HepG2 (cell line): ENCODE data around the gene C22orf39. TPM values are rescaled to one million over a fixed set of nuclear protein-coding genes. Genes with fewer than 3 reads are reported as not detected.

ENCODE experiments used
- AKNA ChIP-seq: sonication (generic); formaldehyde crosslinking; IDR thresholded peaks from 2 replicates; pipeline ENCODE4 v1.4.0; 2020; ENCODE audit warnings: missing genetic modification reagents, borderline replicate concordance
- ATF1 ChIP-seq: IDR thresholded peaks from 2 replicates; pipeline ENCODE4 v1.6.1; 2016; ENCODE audit warnings: mild to moderate bottlenecking, control low read depth
- CENPT ChIP-seq: sonication (generic); formaldehyde crosslinking; IDR thresholded peaks from 2 replicates; pipeline ENCODE4 v1.8.0; 2022; ENCODE audit warnings: low read depth, mild to moderate bottlenecking, moderate library complexity, missing genetic modification reagents
- CENPX ChIP-seq: sonication (generic); formaldehyde crosslinking; IDR thresholded peaks from 2 replicates; pipeline ENCODE4 v1.9.0; 2021; ENCODE audit warnings: mild to moderate bottlenecking, missing genetic modification reagents, moderate library complexity
- MAX ChIP-seq: IDR thresholded peaks from 2 replicates; pipeline ENCODE4 v1.6.1; 2012; ENCODE audit warnings: inconsistent platforms
- RERE ChIP-seq: IDR thresholded peaks from 2 replicates; pipeline ENCODE4 v1.6.1; 2016; ENCODE audit warnings: low read depth, missing genetic modification reagents, missing compliant biosample characterization
- RFX5 ChIP-seq: IDR thresholded peaks from 2 replicates; pipeline ENCODE4 v1.6.1; 2011; ENCODE audit warnings: low read depth, low read length, improper control_type of control experiment
- YEATS2 ChIP-seq: sonication (generic); formaldehyde crosslinking; IDR thresholded peaks from 2 replicates; pipeline ENCODE4 v1.4.0; 2020; ENCODE audit warnings: missing genetic modification reagents, borderline replicate concordance
- ZNF230 ChIP-seq: sonication (generic); formaldehyde crosslinking; IDR thresholded peaks from 2 replicates; pipeline ENCODE4 v1.4.0; 2020; ENCODE audit warnings: mild to moderate bottlenecking, missing genetic modification reagents
- ZNF280B ChIP-seq: sonication (generic); formaldehyde crosslinking; IDR thresholded peaks from 2 replicates; pipeline ENCODE4 v1.5.0; 2020; ENCODE audit warnings: missing genetic modification reagents, mild to moderate bottlenecking, borderline replicate concordance
- ZNF512B ChIP-seq: sonication (generic); formaldehyde crosslinking; IDR thresholded peaks from 2 replicates; pipeline ENCODE4 v1.5.1; 2020; ENCODE audit warnings: missing genetic modification reagents, mild to moderate bottlenecking, borderline replicate concordance
- polyA plus RNA-seq, 8 experiments: library from polyadenylated mRNA; depleted of rRNA in 3 of 8; stranded (reverse) in 7 of 8; unstranded in 1 of 8; fragments of >200 nt; fragmentation: Illumina TruSeq in 4 of 8; extraction: Trizol in 4 of 8; gene quantifications; 2 replicates each; pipeline versions ENCODE4 v1.2.1 to v1.2.3, GENCODE V29; 2011 to 2016; ENCODE audit warnings: low read depth in 4 of 8, missing spikeins in 1 of 8, mixed read lengths in 1 of 8; ENCODE audit not compliant: insufficient read depth in 1 of 8
- total RNA-seq, 5 experiments: library from RNA; depleted of rRNA; stranded (reverse); fragments of >200 nt; fragmentation: Illumina TruSeq; extraction: Trizol; gene quantifications; 2 replicates each; pipeline ENCODE4 v1.2.3, GENCODE V29; 2016; ENCODE audit warnings: low read depth in 1 of 5

The C22orf39 gene
- total and polyA plus RNA-seq, 2 of the 13 experiments (the other 11 are each of a cell fraction or from before 2014, with no cell fraction given), result 23.4 to 26.4 TPM

- TF ChIP-seq AKNA (CRISPR knock-in tag), result no peak
- TF ChIP-seq CENPX, result no peak
- no peak for TF ChIP-seq RFX5
- TF ChIP-seq ATF1 (CRISPR knock-in tag), result no peak
- TF ChIP-seq ZNF280B (CRISPR knock-in tag), result peak; percentile 88; the same call in 1 of the 2 replicates
- TF ChIP-seq ZNF512B, result no peak; the same call in 1 of the 2 replicates
- TF ChIP-seq CENPT (CRISPR knock-in tag), result peak; percentile 93
- 0 out of 2 replicates have a peak, but pooled peaks have one; percentile 57 for TF ChIP-seq RERE (CRISPR knock-in tag)
- peak; percentile 97 for TF ChIP-seq YEATS2
- peak; percentile 84 for TF ChIP-seq ZNF230 (CRISPR knock-in tag)
- TF ChIP-seq MAX, result peak; percentile 94
Measured at GRCh38 chr22:19432133-19432851, 15.2 kb downstream of the C22orf39 start, which contains the start of gene MRPL40 (continued).
